GM12878 (cell line): ENCODE results near the gene LGALS1. TPM values are rescaled to one million over a fixed set of nuclear protein-coding genes. Genes with fewer than 3 reads are reported as not detected.

Source experiments
- BACH1 ChIP-seq: fragments of 450-650 bp; IDR thresholded peaks from 2 replicates; pipeline ENCODE4 v1.6.1; 2017; ENCODE audit warnings: mild to moderate bottlenecking, borderline replicate concordance
- CHD2 ChIP-seq: IDR thresholded peaks from 2 replicates; pipeline ENCODE4 v1.6.1; 2011; ENCODE audit warnings: low read depth, low read length, improper control_type of control experiment, borderline replicate concordance
- CREB1 ChIP-seq: IDR thresholded peaks from 2 replicates; pipeline ENCODE4 v1.6.1; 2012; ENCODE audit warnings: low read depth, mild to moderate bottlenecking, inconsistent platforms
- EP300 ChIP-seq, 2 experiments: fragments of 150-350 bp in 1 of 2; IDR thresholded peaks; 2 replicates each; pipeline ENCODE4 v1.6.1; 2011 to 2012; ENCODE audit warnings: low read depth in 2 of 2, low read length in 2 of 2, borderline replicate concordance in 1 of 2, improper control_type of control experiment in 1 of 2, inconsistent platforms in 1 of 2; ENCODE audit not compliant: control insufficient read depth in 1 of 2
- HCFC1 ChIP-seq: fragments of 150-350 bp; IDR thresholded peaks from 2 replicates; pipeline ENCODE4 v1.6.1; 2014; ENCODE audit warnings: low read length
- LARP7 ChIP-seq: fragments of 450-650 bp; IDR thresholded peaks from 2 replicates; pipeline ENCODE4 v1.6.1; 2017; ENCODE audit warnings: mild to moderate bottlenecking
- NFYB ChIP-seq: IDR thresholded peaks from 2 replicates; pipeline ENCODE4 v1.6.1; 2011; ENCODE audit warnings: low read depth, mild to moderate bottlenecking, low read length, improper control_type of control experiment, moderate library complexity; ENCODE audit not compliant: insufficient read depth
- NR2C1 ChIP-seq: fragments of 450-650 bp; IDR thresholded peaks from 2 replicates; pipeline ENCODE4 v1.6.1; 2017; ENCODE audit warnings: antibody characterized with exemption, mild to moderate bottlenecking, moderate library complexity
- NR2F1 ChIP-seq: fragments of 450-650 bp; conservative IDR thresholded peaks from 2 replicates; pipeline ENCODE4 v1.6.1; 2017; ENCODE audit warnings: mild to moderate bottlenecking
- NRF1 ChIP-seq: conservative IDR thresholded peaks from 2 replicates; pipeline ENCODE4 v1.6.1; 2011; ENCODE audit warnings: mild to moderate bottlenecking, low read depth, low read length, improper control_type of control experiment
- POLR2A ChIP-seq: IDR thresholded peaks from 2 replicates; pipeline ENCODE4 v1.6.1; 2011; ENCODE audit warnings: low read depth, mild to moderate bottlenecking, low read length
- POLR2AphosphoS5 ChIP-seq: IDR thresholded peaks from 2 replicates; pipeline ENCODE4 v1.6.1; 2011; ENCODE audit warnings: mild to moderate bottlenecking, low read length, inconsistent platforms
- RFX5 ChIP-seq: IDR thresholded peaks from 2 replicates; pipeline ENCODE4 v1.6.1; 2011; ENCODE audit warnings: low read depth, low read length, improper control_type of control experiment
- SMARCA5 ChIP-seq: fragments of 450-650 bp; IDR thresholded peaks from 2 replicates; pipeline ENCODE4 v1.6.1; 2017; ENCODE audit warnings: mild to moderate bottlenecking
- SP1 ChIP-seq: IDR thresholded peaks from one replicate; pipeline ENCODE4 v1.6.1; 2011; ENCODE audit warnings: low read depth, low read length
- SRF ChIP-seq, 2 experiments: IDR thresholded peaks; 2 replicates each; pipeline ENCODE4 v1.6.1; 2011; ENCODE audit warnings: low read depth in 2 of 2, low read length in 2 of 2, mild to moderate bottlenecking in 1 of 2, moderate library complexity in 1 of 2
- SUZ12 ChIP-seq: fragments of 200-600 bp; sonication (generic); IDR thresholded peaks from one replicate; pipeline ENCODE4 v1.6.1; 2018; ENCODE audit warnings: antibody characterized with exemption, mild to moderate bottlenecking; ENCODE audit not compliant: unreplicated experiment
- TARDBP ChIP-seq: IDR thresholded peaks from 2 replicates; pipeline ENCODE4 v1.6.1; 2016; ENCODE audit warnings: borderline replicate concordance
- TCF3 ChIP-seq: IDR thresholded peaks from 2 replicates; pipeline ENCODE4 v1.6.1; 2012; ENCODE audit warnings: low read depth, mild to moderate bottlenecking, low read length, borderline replicate concordance; ENCODE audit not compliant: insufficient read depth
- polyA plus RNA-seq, 11 experiments: library from polyadenylated mRNA; depleted of rRNA in 4 of 11; unstranded in 6 of 11; stranded (reverse) in 5 of 11; fragments of >200 nt; fragmentation: Nextera tagmentation in 4 of 11; fragmentation: Illumina TruSeq in 1 of 11; extraction: Ambion mirVana in 4 of 11; extraction: Trizol in 1 of 11; gene quantifications; 1 replicate in 1 of 11; 2 replicates in 10 of 11; pipeline versions ENCODE4 v1.2.1 to v1.2.3, GENCODE V29; 2011 to 2016; ENCODE audit warnings: inconsistent platforms in 2 of 11, missing spikeins in 2 of 11, low read depth in 1 of 11
- total RNA-seq, 4 experiments: library from RNA; depleted of rRNA in 3 of 4; stranded (reverse); fragments of >200 nt in 3 of 4; fragmentation: Illumina TruSeq in 1 of 4; extraction: Trizol in 1 of 4; gene quantifications; 2 replicates each; pipeline versions ENCODE4 v1.2.1 to v1.2.3, GENCODE V29; 2013 to 2021
- TF ChIP-seq, protein P1 (sequence below): fragments of 450-650 bp; IDR thresholded peaks from 2 replicates; pipeline ENCODE4 v1.6.1; 2017; ENCODE audit warnings: mild to moderate bottlenecking, moderate library complexity

The LGALS1 gene
- total and polyA plus RNA-seq, 10 of the 15 experiments (the other 5 are each of a cell fraction or from before 2014, with no cell fraction given) = 312 to 1,889 (median 706) TPM

- TF ChIP-seq RFX5 (0 out of 2 replicates have a peak, but pooled peaks have one; percentile 62), POLR2AphosphoS5 (peak; percentile 66), NFYB (peak; percentile 89), CREB1 (0 out of 2 replicates have a peak, but pooled peaks have one; percentile 3), SP1 (peak; percentile 73), SMARCA5 (peak; percentile 90), LARP7 (peak; percentile 65; the same call in 1 of the 2 replicates), EP300 (IDR thresholded peaks at IDR 0.05; ENCODE audit: borderline replicate concordance in 1 of 2, control insufficient read depth in 1 of 2, low read depth in 2 of 2, low read length in 2 of 2) (0 out of 4 replicates have a peak, but pooled peaks of 1 of the 2 experiments have one; percentile 17), TCF3 (no peak), NRF1 (peak; percentile 33; the same call in 1 of the 2 replicates), SRF (IDR thresholded peaks at IDR 0.05; ENCODE audit: low read depth in 2 of 2, low read length in 2 of 2) (0 out of 4 replicates have a peak, but pooled peaks of 1 of the 2 experiments have one; percentile 9), HCFC1 (peak; percentile 23; the same call in 1 of the 2 replicates), NR2C1 (no peak), TARDBP (no peak), CHD2 (peak; percentile 32; the same call in 1 of the 2 replicates), POLR2A (peak; percentile 69), NR2F1 (peak; percentile 52), SUZ12 (no peak), BACH1 (peak; percentile 44)
- TF ChIP-seq, protein P1, sequence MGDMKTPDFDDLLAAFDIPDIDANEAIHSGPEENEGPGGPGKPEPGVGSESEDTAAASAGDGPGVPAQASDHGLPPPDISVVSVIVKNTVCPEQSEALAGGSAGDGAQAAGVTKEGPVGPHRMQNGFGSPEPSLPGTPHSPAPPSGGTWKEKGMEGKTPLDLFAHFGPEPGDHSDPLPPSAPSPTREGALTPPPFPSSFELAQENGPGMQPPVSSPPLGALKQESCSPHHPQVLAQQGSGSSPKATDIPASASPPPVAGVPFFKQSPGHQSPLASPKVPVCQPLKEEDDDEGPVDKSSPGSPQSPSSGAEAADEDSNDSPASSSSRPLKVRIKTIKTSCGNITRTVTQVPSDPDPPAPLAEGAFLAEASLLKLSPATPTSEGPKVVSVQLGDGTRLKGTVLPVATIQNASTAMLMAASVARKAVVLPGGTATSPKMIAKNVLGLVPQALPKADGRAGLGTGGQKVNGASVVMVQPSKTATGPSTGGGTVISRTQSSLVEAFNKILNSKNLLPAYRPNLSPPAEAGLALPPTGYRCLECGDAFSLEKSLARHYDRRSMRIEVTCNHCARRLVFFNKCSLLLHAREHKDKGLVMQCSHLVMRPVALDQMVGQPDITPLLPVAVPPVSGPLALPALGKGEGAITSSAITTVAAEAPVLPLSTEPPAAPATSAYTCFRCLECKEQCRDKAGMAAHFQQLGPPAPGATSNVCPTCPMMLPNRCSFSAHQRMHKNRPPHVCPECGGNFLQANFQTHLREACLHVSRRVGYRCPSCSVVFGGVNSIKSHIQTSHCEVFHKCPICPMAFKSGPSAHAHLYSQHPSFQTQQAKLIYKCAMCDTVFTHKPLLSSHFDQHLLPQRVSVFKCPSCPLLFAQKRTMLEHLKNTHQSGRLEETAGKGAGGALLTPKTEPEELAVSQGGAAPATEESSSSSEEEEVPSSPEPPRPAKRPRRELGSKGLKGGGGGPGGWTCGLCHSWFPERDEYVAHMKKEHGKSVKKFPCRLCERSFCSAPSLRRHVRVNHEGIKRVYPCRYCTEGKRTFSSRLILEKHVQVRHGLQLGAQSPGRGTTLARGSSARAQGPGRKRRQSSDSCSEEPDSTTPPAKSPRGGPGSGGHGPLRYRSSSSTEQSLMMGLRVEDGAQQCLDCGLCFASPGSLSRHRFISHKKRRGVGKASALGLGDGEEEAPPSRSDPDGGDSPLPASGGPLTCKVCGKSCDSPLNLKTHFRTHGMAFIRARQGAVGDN = 0 out of 2 replicates have a peak, but pooled peaks have one; percentile 25
Observed at GRCh38 chr22:37674951-37675929, at the start of gene LGALS1 (continued).
